OCI-LY7 (cell line): ENCODE results near the gene COL4A4. TPM values are rescaled to one million over a fixed set of nuclear protein-coding genes. Genes with fewer than 3 reads are reported as not detected.
A peak's percentile ranks its signal among the peaks of the same experiment; 100 is the strongest.

Experiments
- BruUV-seq: library from RNA; stranded (reverse); fragments of 400-500 nt; replicated peaks from 2 replicates; lab custom pipeline; 2021; lab: Mats Ljungman, UMichigan
- CTCF ChIA-PET: fragments of 300-600 bp; sonication (Branson Sonifier 250); formaldehyde crosslinking; loops from one replicate; lab custom pipeline; 2022; ENCODE audit warnings: antibody characterized with exemption; ENCODE audit not compliant: unreplicated experiment; lab: Charles Lee
- POLR2A ChIA-PET: fragments of 300-600 bp; sonication (Branson Sonifier 250); formaldehyde crosslinking; loops from one replicate; lab custom pipeline; 2022; ENCODE audit warnings: antibody characterized with exemption; lab: Charles Lee
- DNase-seq: peaks from one replicate; pipeline ENCODE4 v3.0.0-alpha.2; 2015; ENCODE audit warnings: low spot score
- H2AFZ ChIP-seq: fragments of 200-600 bp; sonication (generic), shearing (Covaris generic); 2 replicates; pipeline ENCODE4 v1.6.1; 2014; ENCODE audit warnings: mild to moderate bottlenecking, antibody characterized with exemption, low read length, moderate library complexity
- H3K27ac ChIP-seq: fragments of 200-600 bp; sonication (generic); 2 replicates; pipeline ENCODE4 v1.5.1; 2014; ENCODE audit warnings: mixed run types, low read depth, mild to moderate bottlenecking, moderate library complexity, low read length, inconsistent platforms; ENCODE audit not compliant: poor library complexity, severe bottlenecking
- H3K36me3 ChIP-seq: fragments of 200-600 bp; sonication (generic); 2 replicates; pipeline ENCODE4 v1.6.1; 2014; ENCODE audit warnings: mild to moderate bottlenecking, antibody characterized with exemption, low read length, moderate library complexity, mixed read lengths; ENCODE audit not compliant: insufficient read depth
- H3K4me1 ChIP-seq: fragments of 200-600 bp; sonication (generic); 2 replicates; pipeline ENCODE4 v1.5.1; 2014; ENCODE audit warnings: mild to moderate bottlenecking, low read length; ENCODE audit not compliant: insufficient read depth, poor library complexity, severe bottlenecking
- H3K4me2 ChIP-seq: fragments of 200-600 bp; sonication (generic); 2 replicates; pipeline ENCODE4 v1.6.1; 2014; ENCODE audit warnings: mild to moderate bottlenecking, low read length
- H3K4me3 ChIP-seq: fragments of 200-600 bp; sonication (generic); 2 replicates; pipeline ENCODE4 v1.5.1; 2014; ENCODE audit warnings: mild to moderate bottlenecking, low read depth, low read length; ENCODE audit not compliant: poor library complexity, severe bottlenecking
- H3K79me2 ChIP-seq: fragments of 200-600 bp; sonication (generic); 2 replicates; pipeline ENCODE4 v1.6.1; 2016; ENCODE audit warnings: low read depth, mild to moderate bottlenecking, low read length, moderate library complexity, mixed read lengths; ENCODE audit not compliant: insufficient read depth
- H3K9me2 ChIP-seq: fragments of 200-600 bp; sonication (generic); 2 replicates; pipeline ENCODE4 v1.6.1; 2016; ENCODE audit warnings: mild to moderate bottlenecking, low read length, mixed read lengths; ENCODE audit not compliant: insufficient read depth
- H3K9me3 ChIP-seq: fragments of 200-600 bp; sonication (generic); 2 replicates; pipeline ENCODE4 v1.6.1; 2014; ENCODE audit warnings: mild to moderate bottlenecking, mixed run types, low read length, mixed read lengths
- H4K20me1 ChIP-seq: fragments of 200-600 bp; sonication (generic); 2 replicates; pipeline ENCODE4 v1.6.1; 2014; ENCODE audit warnings: mild to moderate bottlenecking, antibody characterized with exemption, low read length, moderate library complexity, mixed read lengths; ENCODE audit not compliant: insufficient read depth
- EZH2phosphoT487 ChIP-seq: fragments of 200-600 bp; sonication (generic); IDR thresholded peaks from 2 replicates; pipeline ENCODE4 v1.6.1; 2018; ENCODE audit warnings: low read depth, borderline replicate concordance, mild to moderate bottlenecking, mixed run types, antibody characterized with exemption, low read length, moderate library complexity, mixed read lengths
- intact Hi-C: fragments of 100-400 bp; cut with micrococcal nuclease; formaldehyde crosslinking; loops from one replicate; pipeline ENCODE4 v1.10.0; 2022; ENCODE audit not compliant: unreplicated experiment
- total RNA-seq, 2 experiments: library from RNA; depleted of rRNA in 1 of 2; stranded (reverse); fragments of >200 nt in 1 of 2; shearing (Covaris generic) in 1 of 2; gene quantifications; 2 replicates each; pipeline ENCODE4 v1.2.3, GENCODE V29; 2014 to 2022
- TF ChIP-seq, protein P1 (sequence below): fragments of 200-600 bp; sonication (generic); conservative IDR thresholded peaks from 2 replicates; pipeline ENCODE4 v1.5.1; 2014; ENCODE audit warnings: mild to moderate bottlenecking, antibody characterized with exemption, low read length, moderate library complexity, mixed read lengths

The COL4A4 gene
- total RNA-seq, 2 experiments from 2014 or later: 0.16 to 7.0 TPM

- peaks cover 82% of the 10 kb centered on the region for H3K4me1 ChIP-seq
- H2AFZ ChIP-seq: no peak overlapping the region
- H3K4me3 ChIP-seq: no peak overlapping the region
- BruUV-seq: no TSS peak
- H3K4me2 ChIP-seq: no peak overlapping the region
- H3K27ac ChIP-seq: no peak overlapping the region
- H3K9me2 ChIP-seq: no peaks in the 10 kb centered on the region
- no peak for DNase-seq
- H3K79me2 ChIP-seq: peaks cover 9% of the 10 kb centered on the region; the same call in 1 of the 2 replicates
- intact Hi-C loops: loop anchor here (10.0 kb wide), 1 partner anchor 1704 kb away; no protein-coding TSS in a partner anchor
- H4K20me1 ChIP-seq: no peaks in the 10 kb centered on the region
- CTCF ChIA-PET: interaction anchor here (0.5 to 1.1 kb wide), 3 partner anchors 139 to 180 kb away, joined by 3 to 11 read pairs (median 3); partner anchors contain the start of gene IRS1
- H3K9me3 ChIP-seq: no peaks in the 10 kb centered on the region
- peaks cover 14% of the 10 kb centered on the region for H3K36me3 ChIP-seq
- TF ChIP-seq, protein P1, sequence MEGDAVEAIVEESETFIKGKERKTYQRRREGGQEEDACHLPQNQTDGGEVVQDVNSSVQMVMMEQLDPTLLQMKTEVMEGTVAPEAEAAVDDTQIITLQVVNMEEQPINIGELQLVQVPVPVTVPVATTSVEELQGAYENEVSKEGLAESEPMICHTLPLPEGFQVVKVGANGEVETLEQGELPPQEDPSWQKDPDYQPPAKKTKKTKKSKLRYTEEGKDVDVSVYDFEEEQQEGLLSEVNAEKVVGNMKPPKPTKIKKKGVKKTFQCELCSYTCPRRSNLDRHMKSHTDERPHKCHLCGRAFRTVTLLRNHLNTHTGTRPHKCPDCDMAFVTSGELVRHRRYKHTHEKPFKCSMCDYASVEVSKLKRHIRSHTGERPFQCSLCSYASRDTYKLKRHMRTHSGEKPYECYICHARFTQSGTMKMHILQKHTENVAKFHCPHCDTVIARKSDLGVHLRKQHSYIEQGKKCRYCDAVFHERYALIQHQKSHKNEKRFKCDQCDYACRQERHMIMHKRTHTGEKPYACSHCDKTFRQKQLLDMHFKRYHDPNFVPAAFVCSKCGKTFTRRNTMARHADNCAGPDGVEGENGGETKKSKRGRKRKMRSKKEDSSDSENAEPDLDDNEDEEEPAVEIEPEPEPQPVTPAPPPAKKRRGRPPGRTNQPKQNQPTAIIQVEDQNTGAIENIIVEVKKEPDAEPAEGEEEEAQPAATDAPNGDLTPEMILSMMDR: 0 out of 2 replicates have a peak, but pooled peaks have one; percentile 20
- TF ChIP-seq EZH2phosphoT487: no peak
- POLR2A ChIA-PET: interaction anchor here (0.6 to 1.7 kb wide), 4 partner anchors 72 to 204 kb away, joined by 4 to 5 read pairs (median 4); no protein-coding TSS in a partner anchor
Measured at GRCh38 chr2:226979004-226979403, 185.0 kb downstream of the COL4A4 start.

- H3K36me3 ChIP-seq: peaks cover 14% of the 10 kb centered on the region
- DNase-seq: no peak
- intact Hi-C loops: loop anchor here (10.0 kb wide), 1 partner anchor 1703 kb away; no protein-coding TSS in a partner anchor
- no peaks in the 10 kb centered on the region for H4K20me1 ChIP-seq
- peak overlapping the region; percentile 15; the same call in 1 of the 2 replicates for H3K4me2 ChIP-seq
- H3K4me1 ChIP-seq: peaks cover 82% of the 10 kb centered on the region
- H3K27ac ChIP-seq: no peak overlapping the region
- TF ChIP-seq, protein P1: no peak
- no peak for TF ChIP-seq EZH2phosphoT487
- ChIA-PET CTCF (interaction anchor here (0.9 to 1.1 kb wide), 2 partner anchors 139 to 148 kb away, joined by 3 read pairs; no protein-coding TSS in a partner anchor), POLR2A (interaction anchor here (0.9 to 1.7 kb wide), 4 partner anchors 69 to 204 kb away, joined by 3 to 5 read pairs (median 4); no protein-coding TSS in a partner anchor)
- H3K9me3 ChIP-seq: no peaks in the 10 kb centered on the region
- H2AFZ ChIP-seq: no peak overlapping the region
- H3K79me2 ChIP-seq: peaks cover 6% of the 10 kb centered on the region; the same call in 1 of the 2 replicates
- BruUV-seq: no TSS peak
- no peak overlapping the region for H3K4me3 ChIP-seq
- H3K9me2 ChIP-seq: no peaks in the 10 kb centered on the region
Measured at GRCh38 chr2:226978300-226978699, 185.7 kb downstream of the COL4A4 start.

DNA sequence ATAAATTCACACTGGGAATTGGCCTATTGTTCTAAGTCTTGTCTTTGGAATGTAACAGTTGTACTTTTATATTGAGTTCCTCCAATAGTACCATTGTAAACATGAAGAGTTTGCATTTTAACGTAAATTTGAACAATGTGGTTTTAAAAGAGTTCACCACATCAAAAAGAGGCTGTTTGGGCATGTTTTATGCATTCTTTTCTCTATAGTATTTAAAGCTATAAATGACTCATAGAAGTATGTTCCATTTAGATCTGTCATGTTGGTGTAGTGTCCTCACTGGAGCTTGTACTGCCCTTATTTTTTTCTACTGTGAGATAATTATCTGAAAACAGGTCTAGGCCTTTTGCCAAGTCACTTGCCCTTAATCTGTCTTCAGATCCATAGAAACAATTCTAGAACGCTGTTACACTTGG lies 186.2 kb downstream of the COL4A4 start:
- Histone ChIP-seq H3K4me3 (no peak overlapping the region), H2AFZ (no peak overlapping the region), H3K4me1 (peaks cover 82% of the 10 kb centered on the region), H4K20me1 (no peaks in the 10 kb centered on the region), H3K27ac (peak overlapping the region; percentile 10), H3K36me3 (peaks cover 14% of the 10 kb centered on the region), H3K79me2 (peaks cover 5% of the 10 kb centered on the region; the same call in 1 of the 2 replicates), H3K9me3 (no peaks in the 10 kb centered on the region), H3K9me2 (no peaks in the 10 kb centered on the region), H3K4me2 (peak overlapping the region; percentile 15; the same call in 1 of the 2 replicates)
- CTCF ChIA-PET: interaction anchor here (0.9 kb wide), 1 partner anchor 138 kb away, joined by 3 read pairs; no protein-coding TSS in a partner anchor
- BruUV-seq: no TSS peak
- POLR2A ChIA-PET: interaction anchor here (1.1 to 1.7 kb wide), 3 partner anchors 68 to 203 kb away, joined by 3 to 5 read pairs (median 4); no protein-coding TSS in a partner anchor
- TF ChIP-seq, protein P1: no peak
- no peak for TF ChIP-seq EZH2phosphoT487
- intact Hi-C loops: loop anchor here (10.0 kb wide), 1 partner anchor 1703 kb away; no protein-coding TSS in a partner anchor
- no peak for DNase-seq
